Common myeloid progenitor, CD34-positive (primary cell): Measurements from ENCODE around the gene SH3BP2.

Source experiments
- CTCF ChIA-PET: fragments of 350-600 bp; sonication (Branson Sonifier 250); formaldehyde crosslinking; loops from one replicate; lab custom pipeline; 2021; ENCODE audit warnings: antibody characterized with exemption; lab: Charles Lee
- POLR2A ChIA-PET: fragments of 350-600 bp; sonication (Branson Sonifier 250); formaldehyde crosslinking; loops from one replicate; lab custom pipeline; 2021; ENCODE audit warnings: antibody characterized with exemption; lab: Charles Lee
- DNase-seq, 3 donors: peaks; one replicate each; pipeline versions ENCODE4 v3.0.0 to v3.0.0-alpha.2; 2013
- H3K27ac ChIP-seq, 2 experiments: 1 replicate in 1 of 2; 2 replicates in 1 of 2; pipeline ENCODE4 v1.7.0; 2013; ENCODE audit warnings: inconsistent platforms in 2 of 2, low read length in 2 of 2, mild to moderate bottlenecking in 2 of 2, low read depth in 1 of 2, moderate library complexity in 1 of 2; ENCODE audit not compliant: severe bottlenecking in 2 of 2, insufficient read depth in 1 of 2, poor library complexity in 1 of 2
- H3K27me3 ChIP-seq, 5 experiments: replicated peaks in 2 of 5; 1 replicate in 3 of 5; 2 replicates in 2 of 5; pipeline versions ENCODE4 v1.6.1 to v1.7.0; 2013; ENCODE audit warnings: low read length in 4 of 5, mild to moderate bottlenecking in 2 of 5, moderate library complexity in 2 of 5, inconsistent platforms in 1 of 5; ENCODE audit not compliant: insufficient read depth in 5 of 5, control insufficient read depth in 4 of 5
- H3K36me3 ChIP-seq, 4 experiments: 1 replicate in 2 of 4; 2 replicates in 2 of 4; pipeline versions ENCODE4 v1.6.1 to v1.7.0; 2013; ENCODE audit warnings: low read length in 3 of 4, control low read depth in 1 of 4, mild to moderate bottlenecking in 1 of 4; ENCODE audit not compliant: control insufficient read depth in 4 of 4, insufficient read depth in 4 of 4
- H3K4me1 ChIP-seq, 4 experiments: 1 replicate in 3 of 4; 2 replicates in 1 of 4; pipeline versions ENCODE4 v1.6.1 to v1.7.1; 2013; ENCODE audit warnings: low read length in 3 of 4, mild to moderate bottlenecking in 3 of 4, control low read depth in 1 of 4, inconsistent platforms in 1 of 4, moderate library complexity in 1 of 4; ENCODE audit not compliant: control insufficient read depth in 4 of 4, insufficient read depth in 4 of 4; ENCODE audit errors: control extremely low read depth in 1 of 4
- H3K4me3 ChIP-seq, 7 experiments: 1 replicate in 4 of 7; 2 replicates in 3 of 7; pipeline versions ENCODE4 v1.5.1 to v1.7.0; 2013; ENCODE audit warnings: mild to moderate bottlenecking in 7 of 7, low read length in 6 of 7, moderate library complexity in 6 of 7, inconsistent platforms in 2 of 7, low read depth in 2 of 7, control low read depth in 1 of 7; ENCODE audit not compliant: insufficient read depth in 4 of 7, control insufficient read depth in 1 of 7; ENCODE audit errors: extremely low read depth in 1 of 7
- H3K9me3 ChIP-seq, 5 experiments: 1 replicate in 4 of 5; 2 replicates in 1 of 5; pipeline versions ENCODE4 v1.6.1 to v1.7.1; 2013; ENCODE audit warnings: low read length in 4 of 5, mild to moderate bottlenecking in 2 of 5, inconsistent platforms in 1 of 5, low read depth in 1 of 5, moderate library complexity in 1 of 5; ENCODE audit not compliant: control insufficient read depth in 4 of 5, insufficient read depth in 2 of 5; ENCODE audit errors: control extremely low read depth in 1 of 5
- WGBS: methylation state at CpG from one replicate; pipeline ENCODE4 v1.1.5; 2013; ENCODE audit not compliant: insufficient coverage; 5-methylcytosine and 5-hydroxymethylcytosine counted together

Gene SH3BP2

GRCh38 chr4:2857349-2857927 is 64.6 kb downstream of the SH3BP2 start:
- H3K27me3 ChIP-seq = no peaks in the 10 kb centered on the region
- POLR2A ChIA-PET = no interaction called here
- peaks cover 3 to 9% (median 7%) of the 10 kb centered on the region in 4 experiments for H3K36me3 ChIP-seq
- WGBS = 100% methylated on average over 2 of the region's 5 CpGs
- no peak for DNase-seq
- no peaks in the 10 kb centered on the region for H3K9me3 ChIP-seq
- H3K27ac ChIP-seq = no peak overlapping the region
- peaks cover 19 to 36% (median 27%) of the 10 kb centered on the region in 4 experiments for H3K4me1 ChIP-seq
- CTCF ChIA-PET = interaction anchor here (0.7 to 1.5 kb wide), 4 partner anchors 15 to 97 kb away, joined by 3 to 5 read pairs (median 3); no protein-coding TSS in a partner anchor
- H3K4me3 ChIP-seq = no peak overlapping the region

- H3K36me3 ChIP-seq = peaks cover 3 to 9% (median 7%) of the 10 kb centered on the region in 4 experiments
- peaks cover 9 to 26% (median 24%) of the 10 kb centered on the region in 4 experiments for H3K4me1 ChIP-seq
- no peak overlapping the region for H3K27ac ChIP-seq
- H3K27me3 ChIP-seq = no peaks in the 10 kb centered on the region
- peak in 1 of 3 donors; percentile 49 for DNase-seq
- CTCF ChIA-PET = interaction anchor here (1.5 kb wide), 1 partner anchor 95 kb away, joined by 5 read pairs; no protein-coding TSS in a partner anchor
- no peaks in the 10 kb centered on the region for H3K9me3 ChIP-seq
- POLR2A ChIA-PET = no interaction called here
- H3K4me3 ChIP-seq = no peak overlapping the region
- WGBS = 88% methylated on average over 1 of the region's 7 CpGs
Measured at GRCh38 chr4:2858451-2859217, 65.7 kb downstream of the SH3BP2 start.

- WGBS = 60% methylated on average over 1 of the region's 3 CpGs
- Histone ChIP-seq H3K4me1 (peaks cover 12 to 29% (median 27%) of the 10 kb centered on the region in 4 experiments), H3K36me3 (peaks cover 0 to 6% (median 4%) of the 10 kb centered on the region in 4 experiments), H3K4me3 (peak overlapping the region in 1 of 7 experiments; percentile 13), H3K27me3 (no peaks in the 10 kb centered on the region), H3K27ac (no peak overlapping the region), H3K9me3 (no peaks in the 10 kb centered on the region)
- ChIA-PET CTCF (interaction anchor here (1.5 to 3.9 kb wide), 2 partner anchors 8 to 62 kb away, joined by 5 to 17 read pairs; no protein-coding TSS in a partner anchor), POLR2A (no interaction called here)
- no peak for DNase-seq
Measured at GRCh38 chr4:2859514-2859913, 66.6 kb downstream of the SH3BP2 start.

GRCh38 chr4:2860391-2861348 is 67.8 kb downstream of the SH3BP2 start:
- 100% methylated on average over 2 of the region's 6 CpGs for WGBS
- peaks cover 0 to 5% (median 0%) of the 10 kb centered on the region in 4 experiments for H3K36me3 ChIP-seq
- no peak for DNase-seq
- CTCF ChIA-PET = interaction anchor here (0.9 to 3.9 kb wide), 7 partner anchors 9 to 99 kb away, joined by 3 to 17 read pairs (median 6); no protein-coding TSS in a partner anchor
- POLR2A ChIA-PET = interaction anchor here (0.6 kb wide), 1 partner anchor 13 kb away, joined by 3 read pairs; no protein-coding TSS in a partner anchor
- H3K4me3 ChIP-seq = no peak overlapping the region
- no peaks in the 10 kb centered on the region for H3K9me3 ChIP-seq
- H3K4me1 ChIP-seq = peaks cover 16 to 39% (median 34%) of the 10 kb centered on the region in 4 experiments
- no peak overlapping the region for H3K27ac ChIP-seq
- H3K27me3 ChIP-seq = no peaks in the 10 kb centered on the region

GRCh38 chr4:2861631-2862436 is 68.9 kb downstream of the SH3BP2 start:
- ChIA-PET POLR2A (no interaction called here), CTCF (interaction anchor here (0.8 to 3.9 kb wide), 7 partner anchors 11 to 100 kb away, joined by 3 to 17 read pairs (median 4); no protein-coding TSS in a partner anchor)
- Histone ChIP-seq H3K36me3 (peaks cover 0 to 5% (median 0%) of the 10 kb centered on the region in 4 experiments), H3K4me1 (peaks cover 20 to 44% (median 35%) of the 10 kb centered on the region in 4 experiments), H3K27me3 (no peaks in the 10 kb centered on the region), H3K4me3 (no peak overlapping the region), H3K27ac (no peak overlapping the region), H3K9me3 (no peaks in the 10 kb centered on the region)
- no CpG with 5 or more reads among the region's 4 CpGs for WGBS
- no peak for DNase-seq

GRCh38 chr4:2862528-2862927 is 69.6 kb downstream of the SH3BP2 start:
- H3K27ac ChIP-seq = no peak overlapping the region
- H3K4me1 ChIP-seq = peaks cover 27 to 51% (median 42%) of the 10 kb centered on the region in 4 experiments
- no peaks in the 10 kb centered on the region for H3K27me3 ChIP-seq
- ChIA-PET POLR2A (no interaction called here), CTCF (interaction anchor here (1.0 to 3.9 kb wide), 5 partner anchors 11 to 99 kb away, joined by 3 to 17 read pairs (median 4); no protein-coding TSS in a partner anchor)
- peaks cover 0 to 4% (median 0%) of the 10 kb centered on the region in 4 experiments for H3K36me3 ChIP-seq
- no peak overlapping the region for H3K4me3 ChIP-seq
- WGBS = no CpG with 5 or more reads among the region's 1 CpG
- no peak for DNase-seq
- H3K9me3 ChIP-seq = no peaks in the 10 kb centered on the region
